GM18909 (cell line): ENCODE results near the gene ADCY4.
"Not testable (repeated sequence)": the region's sequence is repeated elsewhere in the genome, so short reads cannot be mapped to it uniquely, and the experiment has no call there.

Experiments used
- ATAC-seq: cut with Tn5 transposase; IDR thresholded peaks from one replicate; pipeline ENCODE4 v1.9.1; 2021; ENCODE audit warnings: mild to moderate bottlenecking; ENCODE audit not compliant: unreplicated experiment, poor library complexity

Gene ADCY4

DNA sequence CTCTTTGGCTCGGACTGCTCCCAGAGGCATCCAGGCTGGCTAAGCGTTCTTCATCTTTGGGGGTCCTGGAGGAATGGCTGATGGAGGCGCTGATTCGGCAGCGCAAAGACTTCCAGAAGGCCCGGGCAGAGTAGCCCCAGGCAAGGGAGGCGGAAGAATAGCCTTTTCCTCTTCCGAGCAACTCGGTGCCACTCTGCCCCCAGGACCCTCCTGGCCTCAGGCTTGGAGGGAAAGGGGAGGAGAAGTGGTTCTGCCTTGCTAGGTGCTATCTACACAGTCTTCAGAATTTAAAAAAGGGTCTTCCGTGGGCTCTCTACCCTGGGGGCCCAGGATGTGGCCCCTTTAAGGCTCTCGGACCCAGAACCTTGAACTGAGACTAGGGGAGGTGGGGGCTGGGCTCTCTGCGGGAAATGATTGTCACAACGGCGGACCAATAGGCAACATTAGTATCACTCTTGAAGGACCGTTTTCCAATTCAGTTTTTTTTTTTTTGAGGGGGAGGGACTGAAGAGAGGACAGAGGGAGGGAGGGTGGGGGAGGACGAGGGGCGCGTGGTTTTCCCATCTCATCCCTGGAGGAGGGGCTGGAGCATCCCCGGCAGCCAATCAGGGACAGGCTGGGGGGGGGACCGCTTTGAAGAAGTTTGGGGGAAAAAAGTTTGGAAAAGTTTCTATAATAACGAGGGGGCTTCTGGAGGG lies 32.8 kb upstream of the ADCY4 start, which contains the start of gene NFATC4:
NFATC4 (plus strand) TSS at position 671 of the 698 bp plus-strand sequence. CDS start 157 bp downstream, outside the sequence.
- ATAC-seq = peak; percentile 16

DNA sequence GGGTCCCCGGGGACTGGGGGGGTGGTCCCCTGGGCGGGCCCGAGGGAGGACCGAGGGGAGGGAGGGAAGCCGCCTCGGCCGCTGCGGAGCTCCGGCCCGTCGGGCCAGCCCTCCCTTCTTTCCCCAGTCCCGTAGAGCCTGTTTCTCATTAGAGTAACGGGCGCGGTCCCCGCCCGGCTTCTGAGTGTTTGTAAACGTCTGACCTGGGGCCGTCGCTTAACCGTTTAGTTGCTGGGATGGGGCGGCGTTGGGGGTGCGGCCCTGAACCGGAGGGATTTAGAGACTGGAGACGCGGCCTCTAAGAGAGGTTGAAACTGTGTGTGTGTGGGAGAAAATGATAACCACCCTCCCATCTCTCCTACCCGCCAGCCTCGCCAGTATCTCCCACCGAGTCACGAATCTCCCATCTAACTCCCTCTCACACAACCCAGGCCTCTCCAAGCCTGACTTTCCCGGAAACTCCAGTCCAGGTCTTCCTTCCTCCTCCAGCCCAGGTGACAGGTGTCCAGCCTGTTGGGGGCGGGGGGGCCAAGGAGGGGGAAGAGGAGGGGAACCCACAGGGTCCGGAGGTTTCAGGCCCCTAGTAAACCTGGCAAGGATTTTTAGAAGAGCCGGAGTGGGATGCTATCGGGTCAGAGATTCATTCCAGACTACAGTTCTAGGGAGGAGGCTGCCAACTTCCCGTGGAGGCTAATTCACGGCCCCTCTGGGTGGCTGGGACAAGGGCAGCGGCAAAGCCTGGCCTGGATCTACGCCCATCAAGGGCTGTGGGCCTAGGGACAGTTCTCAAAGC lies 32.0 kb upstream of the ADCY4 start:
- peak; percentile 73 for ATAC-seq

DNA sequence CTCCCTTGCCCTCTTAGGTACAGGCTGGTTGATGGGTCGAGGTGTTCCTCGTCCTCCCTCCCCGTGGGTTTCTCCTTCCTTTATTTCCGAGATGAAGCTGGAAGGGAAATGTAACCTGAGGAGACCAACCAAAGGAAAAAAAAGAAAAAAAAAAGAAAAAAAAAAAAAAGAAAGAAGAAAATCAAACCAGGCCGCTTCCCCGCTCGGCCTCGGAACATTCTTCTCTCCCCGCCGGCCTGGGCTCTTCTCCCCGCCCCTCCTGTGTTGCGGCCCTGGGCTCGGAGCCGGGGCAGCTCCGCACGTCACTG lies 31.5 kb upstream of the ADCY4 start:
- no peak for ATAC-seq

GRCh38 chr14:24365600-24366412 lies 30.9 kb upstream of the ADCY4 start:
- peak; percentile 51 for ATAC-seq

DNA sequence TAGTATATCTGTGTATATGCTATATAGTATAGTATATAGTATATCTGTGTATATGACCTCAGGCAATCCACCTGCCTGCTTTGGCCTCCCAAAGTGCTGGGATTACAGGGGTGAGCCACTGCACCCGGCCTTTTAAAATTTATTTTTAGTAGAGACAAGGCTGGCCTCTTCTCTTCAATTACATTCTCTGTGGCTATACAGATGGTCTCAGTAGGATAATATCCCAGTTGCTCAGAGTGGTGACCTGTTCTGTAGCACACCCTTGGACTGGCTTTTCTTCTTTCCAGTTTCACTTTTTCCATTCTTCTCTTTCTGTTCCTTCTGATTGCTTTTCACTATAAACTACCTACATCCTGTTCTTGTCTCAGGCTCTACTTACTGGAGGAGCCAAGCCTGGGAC lies 30.0 kb upstream of the ADCY4 start:
- no peak for ATAC-seq

- no peak for ATAC-seq
Observed at GRCh38 chr14:24363401-24363800, 28.5 kb upstream of the ADCY4 start.

GRCh38 chr14:24362241-24362960 lies 27.5 kb upstream of the ADCY4 start:
- no peak for ATAC-seq

DNA sequence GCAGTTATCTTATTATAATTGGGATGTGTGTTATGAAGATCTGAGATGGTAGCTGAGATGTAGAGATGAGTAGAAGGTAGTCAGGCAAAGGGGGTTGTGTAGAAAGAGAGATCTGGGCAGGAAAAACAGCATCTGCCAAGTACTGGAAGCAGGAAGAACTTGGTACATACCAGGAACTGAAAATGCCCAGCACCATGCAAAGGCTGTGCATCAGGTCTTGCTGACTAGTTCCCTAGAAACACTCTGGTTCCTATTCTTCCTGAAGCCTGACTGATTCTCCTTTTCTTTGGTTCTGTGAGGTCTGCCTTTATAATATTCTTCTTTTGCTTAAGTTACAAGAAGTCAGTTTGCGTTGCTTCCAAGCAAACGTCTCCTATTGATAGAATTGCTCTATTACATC lies 26.5 kb upstream of the ADCY4 start:
- ATAC-seq = no peak

DNA sequence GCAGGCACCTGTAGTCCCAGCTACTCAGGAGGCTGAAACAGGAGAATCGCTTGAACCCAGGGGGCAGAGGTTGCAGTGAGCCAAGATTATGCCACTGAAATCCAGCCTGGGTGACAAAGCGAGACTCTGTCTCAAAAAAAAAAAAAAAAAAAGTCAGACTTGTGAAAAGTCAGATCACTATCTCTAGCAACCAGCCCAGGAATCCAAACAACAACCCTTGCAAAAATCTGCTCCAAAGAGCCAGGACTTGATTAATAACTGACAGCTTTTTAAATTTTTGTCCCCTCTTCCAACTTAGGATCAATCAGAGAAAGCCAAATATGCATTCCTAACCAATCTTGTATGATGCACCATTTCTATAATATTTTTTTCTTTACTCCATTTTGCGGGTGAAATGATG lies 25.4 kb upstream of the ADCY4 start:
- no peak for ATAC-seq

DNA sequence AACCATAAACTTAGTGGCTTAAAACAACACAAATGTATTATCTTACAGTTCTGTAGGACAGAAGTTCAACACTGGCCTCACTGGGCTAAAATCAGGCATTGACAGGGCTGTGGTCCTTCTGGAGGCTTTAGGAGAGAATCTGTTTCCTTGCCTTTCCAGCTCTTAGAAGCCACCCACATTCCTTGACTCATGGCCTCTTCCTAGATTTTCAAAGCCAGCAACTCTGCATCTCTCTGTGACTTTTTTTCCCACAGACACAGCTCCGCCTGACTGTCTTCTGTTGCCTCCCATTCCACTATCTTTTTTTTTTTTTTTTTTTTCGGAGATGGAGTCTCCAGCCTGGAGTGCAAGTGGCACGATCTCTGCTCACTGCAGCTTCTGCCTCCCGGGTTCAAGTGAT lies 21.3 kb upstream of the ADCY4 start:
- no peak for ATAC-seq

DNA sequence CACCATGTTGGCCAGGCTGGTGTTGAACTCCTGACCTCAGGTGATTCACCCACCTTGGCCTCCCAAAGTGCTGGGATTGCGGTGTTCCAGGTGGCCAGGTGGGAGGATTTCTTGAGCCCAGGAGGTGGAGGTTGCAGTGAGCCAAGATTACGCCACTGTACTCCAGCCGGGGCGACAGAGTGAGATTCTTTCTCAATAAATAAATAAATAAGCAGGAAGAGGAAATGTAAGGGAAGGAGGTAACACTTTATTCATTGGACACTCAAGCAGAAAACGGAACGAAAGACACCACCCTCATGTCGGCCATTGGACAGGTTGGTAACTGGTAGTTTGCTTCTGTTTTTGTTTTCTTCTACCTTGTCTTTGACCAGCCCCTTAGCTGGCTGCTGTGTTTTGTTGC lies 20.1 kb upstream of the ADCY4 start:
- ATAC-seq = no peak

DNA sequence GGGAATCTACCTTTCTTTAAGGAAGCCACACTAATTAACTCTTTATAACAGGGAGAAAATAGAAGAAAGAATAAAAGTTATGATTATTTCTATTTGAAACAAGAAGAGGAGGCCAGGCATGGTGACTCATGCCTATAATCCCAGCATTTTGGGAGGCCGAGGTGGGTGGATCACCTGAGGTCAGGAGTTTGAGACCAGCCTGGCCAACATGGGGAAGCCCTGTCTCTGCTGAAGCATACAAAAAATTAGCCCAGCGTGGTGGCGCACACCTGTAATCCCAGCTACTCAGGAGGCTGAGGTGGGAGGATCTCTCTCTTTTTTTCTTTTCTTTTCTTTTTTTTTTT lies 19.6 kb upstream of the ADCY4 start:
- ATAC-seq = not testable (repeated sequence)

- no peak for ATAC-seq
Observed at GRCh38 chr14:24353559-24354481, 18.9 kb upstream of the ADCY4 start.

DNA sequence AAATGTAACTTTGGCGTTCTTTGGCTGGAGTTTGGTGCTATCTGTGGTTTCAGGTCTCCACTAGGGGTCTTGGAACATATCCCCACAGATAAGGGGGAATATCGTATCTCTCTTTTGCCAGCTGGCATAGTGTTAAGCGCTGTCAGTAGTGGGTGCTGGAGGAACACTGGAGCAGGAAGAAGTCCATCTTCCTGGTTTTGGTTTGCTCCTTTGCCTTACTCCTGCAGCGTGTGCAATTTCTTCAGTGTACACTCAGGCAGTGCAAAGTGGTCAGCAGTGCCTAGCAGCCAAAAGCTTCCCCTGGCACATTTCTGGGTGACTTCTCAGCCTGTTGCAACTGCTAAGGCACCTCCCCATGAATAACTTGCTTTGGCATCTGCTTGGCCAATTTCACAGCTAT lies 16.6 kb upstream of the ADCY4 start:
- ATAC-seq = no peak

DNA sequence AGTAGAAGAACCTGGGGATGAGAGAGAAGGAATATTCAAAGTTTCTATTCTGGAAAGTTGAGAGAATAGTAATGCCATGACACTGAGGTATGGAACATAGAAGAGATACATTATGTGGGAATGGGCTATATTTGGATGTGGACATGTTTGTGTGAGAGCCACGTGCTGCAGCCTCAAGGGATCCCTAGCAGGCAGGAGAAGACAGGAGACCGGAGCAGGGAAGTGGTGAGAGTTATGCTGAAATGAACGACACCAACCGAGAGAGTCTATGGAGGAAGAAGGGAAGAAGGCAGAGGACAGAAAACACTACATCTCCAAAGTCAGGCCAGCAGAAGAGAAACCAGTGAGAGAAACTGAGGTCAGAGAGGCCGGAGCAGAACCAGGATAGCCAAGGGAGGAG lies 14.9 kb upstream of the ADCY4 start:
- no peak for ATAC-seq

DNA sequence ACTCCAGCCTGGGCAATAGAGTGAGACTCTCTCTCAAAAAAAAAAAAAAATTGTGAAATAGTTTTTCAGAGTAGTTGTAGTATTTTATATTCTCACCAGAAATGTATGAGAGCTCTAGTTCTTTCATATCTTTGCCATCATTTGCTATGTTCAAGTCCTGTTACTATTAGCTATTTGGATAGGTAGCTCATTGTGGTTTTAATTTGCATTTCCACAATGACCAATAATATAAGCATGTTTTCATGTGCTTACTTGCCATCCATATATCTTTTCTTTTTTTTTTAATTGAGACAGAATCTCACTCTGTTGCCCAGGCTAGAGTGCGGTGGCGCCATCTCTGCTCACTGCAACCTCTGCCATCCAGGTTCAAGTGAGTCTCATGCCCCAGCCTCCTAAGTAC lies 13.3 kb upstream of the ADCY4 start:
- no peak for ATAC-seq

- ATAC-seq = no peak
Observed at GRCh38 chr14:24347134-24347533, 12.3 kb upstream of the ADCY4 start.

DNA sequence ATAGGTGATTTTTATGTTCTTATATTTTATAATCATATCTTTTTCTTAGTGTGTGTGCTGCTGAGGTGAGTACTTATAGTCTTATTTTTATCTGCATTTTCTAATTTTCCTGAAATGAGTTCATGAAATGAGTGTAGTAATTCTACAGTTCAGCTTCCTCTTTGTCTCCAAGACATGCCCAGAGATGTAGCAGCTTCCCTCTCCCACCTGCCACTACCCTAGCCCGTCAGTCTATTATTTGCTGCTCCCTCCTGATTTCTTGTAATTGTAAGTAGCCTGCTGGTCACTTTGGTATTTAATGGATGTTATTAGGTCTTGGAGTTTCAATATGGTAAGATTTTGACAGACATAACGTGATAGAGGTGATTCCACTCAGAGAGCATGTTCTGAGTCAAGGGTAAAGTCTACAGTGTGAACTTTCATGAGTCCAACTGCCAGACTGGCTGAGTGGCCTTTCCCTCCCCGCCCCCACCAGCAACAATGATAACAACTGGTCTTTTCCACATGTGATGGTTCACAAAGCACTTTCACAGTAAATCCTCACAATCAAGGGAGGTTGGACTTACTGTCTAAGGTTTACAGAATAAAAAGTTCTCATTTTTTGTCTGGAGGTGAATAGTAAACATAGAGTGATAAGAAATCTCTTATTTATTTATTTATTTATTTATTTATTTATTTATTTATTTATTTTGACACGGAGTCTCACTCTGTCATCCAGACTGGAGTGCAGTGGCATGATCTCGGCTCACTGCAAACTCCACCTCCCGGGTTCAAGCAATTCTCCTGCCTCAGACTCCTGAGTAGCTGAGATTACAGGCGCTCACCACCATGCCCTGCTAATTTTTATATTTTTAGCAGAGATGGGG lies 9.2 kb upstream of the ADCY4 start:
- ATAC-seq = no peak

GRCh38 chr14:24342889-24343288 lies 8.0 kb upstream of the ADCY4 start:
- ATAC-seq = no peak
